ENCODE data around the gene ID1.

DNA sequence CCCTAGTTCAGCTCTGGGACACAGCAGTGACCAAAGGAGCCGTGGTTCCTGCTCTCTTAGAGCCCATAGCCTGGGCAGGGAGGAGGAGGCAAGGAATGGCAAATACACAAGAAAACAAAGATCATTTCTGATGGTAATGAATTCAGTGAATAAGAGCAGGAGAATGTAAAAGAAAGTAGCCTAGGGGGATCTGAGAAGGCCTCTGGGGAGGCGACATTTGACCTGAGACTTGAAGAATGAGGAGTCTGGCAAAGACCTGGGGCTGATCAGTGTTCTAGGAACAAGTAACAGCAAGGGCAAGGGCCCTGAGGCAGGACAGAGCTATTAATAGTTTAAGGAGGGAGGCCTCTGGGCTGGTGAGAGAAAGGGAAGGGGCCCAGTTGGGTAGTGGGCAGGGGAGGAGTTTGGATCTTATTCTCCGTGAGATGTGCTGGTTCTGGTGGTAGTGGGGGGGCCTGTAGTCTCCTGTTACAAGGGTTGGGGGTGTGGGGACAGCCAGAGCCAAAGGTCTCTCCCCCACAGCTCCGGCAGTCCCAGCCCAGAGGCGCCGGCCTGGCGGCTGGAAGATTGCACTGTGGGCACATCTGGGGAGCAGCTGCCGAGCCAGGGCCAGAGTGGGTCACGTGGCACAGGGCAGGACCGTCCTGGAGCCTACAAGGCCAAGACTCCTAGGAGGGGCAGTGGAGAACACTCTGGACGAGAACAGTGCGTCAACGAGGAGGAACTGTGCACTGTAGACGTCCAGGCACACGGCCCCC is 9.3 kb upstream of the ID1 start:
- no peak for TF ChIP-seq POLR2A (IDR thresholded peaks at IDR 0.05)
- TF ChIP-seq, protein P1, sequence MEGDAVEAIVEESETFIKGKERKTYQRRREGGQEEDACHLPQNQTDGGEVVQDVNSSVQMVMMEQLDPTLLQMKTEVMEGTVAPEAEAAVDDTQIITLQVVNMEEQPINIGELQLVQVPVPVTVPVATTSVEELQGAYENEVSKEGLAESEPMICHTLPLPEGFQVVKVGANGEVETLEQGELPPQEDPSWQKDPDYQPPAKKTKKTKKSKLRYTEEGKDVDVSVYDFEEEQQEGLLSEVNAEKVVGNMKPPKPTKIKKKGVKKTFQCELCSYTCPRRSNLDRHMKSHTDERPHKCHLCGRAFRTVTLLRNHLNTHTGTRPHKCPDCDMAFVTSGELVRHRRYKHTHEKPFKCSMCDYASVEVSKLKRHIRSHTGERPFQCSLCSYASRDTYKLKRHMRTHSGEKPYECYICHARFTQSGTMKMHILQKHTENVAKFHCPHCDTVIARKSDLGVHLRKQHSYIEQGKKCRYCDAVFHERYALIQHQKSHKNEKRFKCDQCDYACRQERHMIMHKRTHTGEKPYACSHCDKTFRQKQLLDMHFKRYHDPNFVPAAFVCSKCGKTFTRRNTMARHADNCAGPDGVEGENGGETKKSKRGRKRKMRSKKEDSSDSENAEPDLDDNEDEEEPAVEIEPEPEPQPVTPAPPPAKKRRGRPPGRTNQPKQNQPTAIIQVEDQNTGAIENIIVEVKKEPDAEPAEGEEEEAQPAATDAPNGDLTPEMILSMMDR (IDR thresholded peaks at IDR 0.05): no peak
